Measurements from ENCODE around the gene SLC22A23. TPM values are rescaled to one million over a fixed set of nuclear protein-coding genes. Genes with fewer than 3 reads are reported as not detected.

Gene SLC22A23
- total RNA-seq, 2 experiments from 2014 or later: 13.4 to 13.6 TPM

GRCh38 chr6:3321042-3321441 lies 135.8 kb downstream of the SLC22A23 start:
- H3K9me3 Mint-ChIP-seq: no peaks in the 10 kb centered on the region
- no peak overlapping the region for H3K4me3 Mint-ChIP-seq
- peaks cover 19% of the 10 kb centered on the region for H3K4me1 ChIP-seq (ENCODE audit: insufficient read depth, low read length)
- TF ChIP-seq CTCF (IDR thresholded peaks at IDR 0.05): no peak
- no peak overlapping the region for H3K27ac ChIP-seq (ENCODE audit: low read depth in 1 of 2, low read length in 2 of 2)
- no peak overlapping the region for H3K27ac Mint-ChIP-seq
- CTCF ChIA-PET: no interaction called here
- DNase-seq (no peak), ATAC-seq (ENCODE audit: poor library complexity) (no peak)
- POLR2A ChIA-PET: no interaction called here
- no peaks in the 10 kb centered on the region for H3K36me3 ChIP-seq (ENCODE audit: insufficient read depth, low read length)
- no peaks in the 10 kb centered on the region for H3K27me3 ChIP-seq (ENCODE audit: control insufficient read depth in 1 of 2, insufficient read depth in 2 of 2, low read length in 2 of 2)
- no peak overlapping the region for H3K4me3 ChIP-seq (ENCODE audit: low read length)
- no peaks in the 10 kb centered on the region for H3K36me3 Mint-ChIP-seq (ENCODE audit: low read depth)
- H3K4me1 Mint-ChIP-seq (ENCODE audit: low read depth): peaks cover 28% of the 10 kb centered on the region
- no peaks in the 10 kb centered on the region for H3K27me3 Mint-ChIP-seq
- no peaks in the 10 kb centered on the region for H3K9me3 ChIP-seq (ENCODE audit: control insufficient read depth in 1 of 2, insufficient read depth in 1 of 2, low read length in 2 of 2)
- intact Hi-C loops (cut with DNase I, micrococcal nuclease): no loop called here

GRCh38 chr6:3320238-3320811 lies 136.5 kb downstream of the SLC22A23 start:
- peaks cover 19% of the 10 kb centered on the region for H3K4me1 ChIP-seq (ENCODE audit: insufficient read depth, low read length)
- no peak for ATAC-seq (ENCODE audit: poor library complexity)
- intact Hi-C loops (cut with DNase I, micrococcal nuclease): no loop called here
- no peaks in the 10 kb centered on the region for H3K27me3 ChIP-seq (ENCODE audit: control insufficient read depth in 1 of 2, insufficient read depth in 2 of 2, low read length in 2 of 2)
- no peak for DNase-seq
- Mint-ChIP-seq H3K9me3 (no peaks in the 10 kb centered on the region), H3K27me3 (no peaks in the 10 kb centered on the region), H3K27ac (no peak overlapping the region), H3K4me1 (ENCODE audit: low read depth) (peaks cover 28% of the 10 kb centered on the region), H3K36me3 (ENCODE audit: low read depth) (no peaks in the 10 kb centered on the region), H3K4me3 (no peak overlapping the region)
- H3K27ac ChIP-seq (ENCODE audit: low read depth in 1 of 2, low read length in 2 of 2): no peak overlapping the region
- TF ChIP-seq CTCF (IDR thresholded peaks at IDR 0.05): no peak
- H3K9me3 ChIP-seq (ENCODE audit: control insufficient read depth in 1 of 2, insufficient read depth in 1 of 2, low read length in 2 of 2): no peaks in the 10 kb centered on the region
- H3K36me3 ChIP-seq (ENCODE audit: insufficient read depth, low read length): no peaks in the 10 kb centered on the region
- POLR2A ChIA-PET: no interaction called here
- CTCF ChIA-PET: no interaction called here
- H3K4me3 ChIP-seq (ENCODE audit: low read length): no peak overlapping the region

- CTCF ChIA-PET: no interaction called here
- TF ChIP-seq CTCF (IDR thresholded peaks at IDR 0.05): no peak
- H3K36me3 Mint-ChIP-seq (ENCODE audit: low read depth): no peaks in the 10 kb centered on the region
- intact Hi-C loops (cut with DNase I, micrococcal nuclease): no loop called here
- no peak overlapping the region for H3K27ac ChIP-seq (ENCODE audit: low read depth in 1 of 2, low read length in 2 of 2)
- H3K9me3 Mint-ChIP-seq: no peaks in the 10 kb centered on the region
- POLR2A ChIA-PET: no interaction called here
- no peak overlapping the region for H3K4me3 ChIP-seq (ENCODE audit: low read length)
- no peaks in the 10 kb centered on the region for H3K36me3 ChIP-seq (ENCODE audit: insufficient read depth, low read length)
- DNase-seq (no peak), ATAC-seq (ENCODE audit: poor library complexity) (no peak)
- no peaks in the 10 kb centered on the region for H3K27me3 ChIP-seq (ENCODE audit: control insufficient read depth in 1 of 2, insufficient read depth in 2 of 2, low read length in 2 of 2)
- no peak overlapping the region for H3K4me3 Mint-ChIP-seq
- H3K27ac Mint-ChIP-seq: no peak overlapping the region
- peaks cover 19% of the 10 kb centered on the region for H3K4me1 ChIP-seq (ENCODE audit: insufficient read depth, low read length)
- H3K4me1 Mint-ChIP-seq (ENCODE audit: low read depth): peaks cover 28% of the 10 kb centered on the region
- H3K27me3 Mint-ChIP-seq: no peaks in the 10 kb centered on the region
- H3K9me3 ChIP-seq (ENCODE audit: control insufficient read depth in 1 of 2, insufficient read depth in 1 of 2, low read length in 2 of 2): no peaks in the 10 kb centered on the region
These were observed 137.1 kb downstream of the SLC22A23 start for GRCh38 chr6:3319610-3320200.
